Ovary (tissue), 9 donors: ENCODE measurements around the gene TCTN2. TPM values are rescaled to one million over a fixed set of nuclear protein-coding genes. Genes with fewer than 3 reads are reported as not detected.

Experiments
- DNase-seq, 5 donors: peaks; one replicate each; pipeline ENCODE4 v3.0.0-alpha.2; 2019 to 2020
- H3K27ac ChIP-seq, 2 donors: fragments of 200-600 bp; one replicate each; pipeline versions ENCODE4 v1.5.1 to v1.8.0; 2019 to 2022
- H3K27me3 ChIP-seq: fragments of 200-600 bp; one replicate; pipeline ENCODE4 v1.8.0; 2022
- H3K36me3 ChIP-seq: fragments of 200-600 bp; sonication (generic); one replicate; pipeline ENCODE4 v1.5.1; 2019
- H3K4me1 ChIP-seq: one replicate; pipeline ENCODE4 v1.8.1; 2013; ENCODE audit warnings: mild to moderate bottlenecking, moderate library complexity; ENCODE audit not compliant: insufficient read depth
- H3K4me3 ChIP-seq: fragments of 200-600 bp; sonication (generic); one replicate; pipeline ENCODE4 v1.5.1; 2017
- H3K9me3 ChIP-seq, 2 donors: fragments of 200-600 bp in 1 of 2; sonication (generic) in 1 of 2; one replicate each; pipeline versions ENCODE4 v1.5.1 to v1.8.1; 2013 to 2019; ENCODE audit warnings: mild to moderate bottlenecking in 1 of 2, moderate library complexity in 1 of 2
- CTCF ChIP-seq, 3 donors: fragments of 450-650 bp in 2 of 3; fragments of 200-600 bp in 1 of 3; IDR thresholded peaks; one replicate each; pipeline versions ENCODE4 v1.5.1 to v1.8.0; 2016 to 2022; ENCODE audit warnings: antibody characterized with exemption in 3 of 3, mild to moderate bottlenecking in 1 of 3
- EP300 ChIP-seq: sonication (generic); formaldehyde crosslinking; IDR thresholded peaks from one replicate; pipeline ENCODE4 v1.6.1; 2017; ENCODE audit warnings: antibody characterized with exemption
- POLR2A ChIP-seq: fragments of 450-650 bp; IDR thresholded peaks from one replicate; pipeline ENCODE4 v1.6.1; 2017; ENCODE audit warnings: antibody characterized with exemption, mild to moderate bottlenecking, moderate library complexity
- WGBS, 3 donors: extraction: QIAGEN DNeasy Blood & Tissue Kit in 1 of 3; methylation state at CpG; one replicate each; pipeline versions ENCODE4 v1.1.5 to v1.1.7; 2013 to 2017; 5-methylcytosine and 5-hydroxymethylcytosine counted together
- intact Hi-C, 4 donors: fragments of 100-400 bp; cut with DNase I; formaldehyde crosslinking; loops; one replicate each; pipeline versions ENCODE4 v1.11.0 to v1.15.1; 2022 to 2023
- polyA plus RNA-seq, 2 donors: library from polyadenylated mRNA; stranded (reverse); fragments of 200-250 nt in 1 of 2; fragments of 350-450 nt in 1 of 2; fragmentation: Illumina TruSeq in 1 of 2; extraction: RNeasy Lipid Tissue Mini Kit (QIAGEN cat#74804) in 1 of 2; gene quantifications; one replicate each; pipeline ENCODE4 v1.2.3, GENCODE V29; 2013 to 2014
- total RNA-seq, 7 donors: library from RNA; depleted of rRNA in 2 of 7; stranded (reverse); fragments of >200 nt in 2 of 7; fragmentation: NEBNext Ultra II Directional in 3 of 7; extraction: Animal tissue kit (Norgen Biotek cat#: 25700) in 3 of 7; gene quantifications; one replicate each; pipeline versions ENCODE4 v1.1.0 to v1.2.4, GENCODE V29; 2016 to 2023
- donor health status: DM: no; HTN: no; CAD: no; lungs with moderate emphysema.
- donor health status: DM: no; HTN: no; CAD: no.
- donor health status: Bipolar disorder and iron deficiency.
- donor health status: DM: yes; HTN: yes; CAD: no.
- donor health status: DM: no; HTN: no; CAD: no.
- donor health status: DM: yes; HTN: yes; CAD: no.

The TCTN2 gene
- total and polyA plus RNA-seq, 9 donors, result 13.1 to 26.4 (median 17.6) TPM

- DNase-seq, result no peak
- no peaks in the 10 kb centered on the region for H3K9me3 ChIP-seq
- no peaks in the 10 kb centered on the region for H3K27me3 ChIP-seq
- 91 to 93% (median 91%) methylated on average over 3 of the region's 3 CpGs for WGBS, 3 donors
- H3K36me3 ChIP-seq, result no peaks in the 10 kb centered on the region
- H3K4me3 ChIP-seq, result no peak overlapping the region
- H3K27ac ChIP-seq, result no peak overlapping the region
- intact Hi-C loops, result no loop called here
- H3K4me1 ChIP-seq, result peaks cover 3% of the 10 kb centered on the region
- TF ChIP-seq CTCF (IDR thresholded peaks at IDR 0.05) (no peak), EP300 (no peak), POLR2A (no peak)
Measured at GRCh38 chr12:123717350-123717749, 46.4 kb downstream of the TCTN2 start.

GRCh38 chr12:123720141-123720814 is 49.4 kb downstream of the TCTN2 start:
- TF ChIP-seq POLR2A, result no peak
- TF ChIP-seq EP300, result no peak
- no peak for TF ChIP-seq CTCF (IDR thresholded peaks at IDR 0.05)
- Histone ChIP-seq H3K36me3 (no peaks in the 10 kb centered on the region), H3K4me1 (no peaks in the 10 kb centered on the region), H3K27ac (no peak overlapping the region), H3K4me3 (no peak overlapping the region), H3K9me3 (no peaks in the 10 kb centered on the region), H3K27me3 (no peaks in the 10 kb centered on the region)
- WGBS, 3 donors, result 87 to 92% (median 92%) methylated on average over 5 of the region's 5 CpGs
- no peak for DNase-seq
- intact Hi-C loops, result no loop called here

- Histone ChIP-seq H3K4me3 (no peak overlapping the region), H3K36me3 (no peaks in the 10 kb centered on the region), H3K9me3 (no peaks in the 10 kb centered on the region), H3K4me1 (no peaks in the 10 kb centered on the region), H3K27me3 (no peaks in the 10 kb centered on the region), H3K27ac (no peak overlapping the region)
- no peak for TF ChIP-seq CTCF (IDR thresholded peaks at IDR 0.05)
- TF ChIP-seq POLR2A, result no peak
- no peak for TF ChIP-seq EP300
- 92 to 96% (median 94%) methylated on average over 2 of the region's 2 CpGs for WGBS, 3 donors
- intact Hi-C loops, result no loop called here
- DNase-seq, result no peak
Measured at GRCh38 chr12:123721245-123721644, 50.3 kb downstream of the TCTN2 start.

GRCh38 chr12:123723011-123723410 is 52.1 kb downstream of the TCTN2 start:
- no peak for DNase-seq
- Histone ChIP-seq H3K9me3 (no peaks in the 10 kb centered on the region), H3K4me1 (no peaks in the 10 kb centered on the region), H3K27ac (no peak overlapping the region), H3K4me3 (no peak overlapping the region), H3K27me3 (no peaks in the 10 kb centered on the region), H3K36me3 (no peaks in the 10 kb centered on the region)
- no peak for TF ChIP-seq EP300
- TF ChIP-seq POLR2A, result no peak
- TF ChIP-seq CTCF (IDR thresholded peaks at IDR 0.05), result no peak
- 92 to 93% (median 93%) methylated on average over 8 of the region's 8 CpGs for whole genome bisulfite sequencing, 3 donors
- intact Hi-C loops, result no loop called here
